HG03460 (cell line): ENCODE measurements around the gene HLA-G.
"Not testable (repeated sequence)": the region's sequence is repeated elsewhere in the genome, so short reads cannot be mapped to it uniquely, and the experiment has no call there.

ENCODE experiments used
- ATAC-seq: cut with Tn5 transposase; IDR thresholded peaks from one replicate; pipeline ENCODE4 v1.9.1; 2021; ENCODE audit not compliant: unreplicated experiment

HLA-G gene

GRCh38 chr6:29865631-29866030 is 38.0 kb downstream of the HLA-G start:
- no peak for ATAC-seq

GRCh38 chr6:29870104-29870503 is 42.5 kb downstream of the HLA-G start:
- no peak for ATAC-seq

GRCh38 chr6:29872791-29873190 is 45.2 kb downstream of the HLA-G start:
- ATAC-seq: no peak

GRCh38 chr6:29875257-29875656 is 47.6 kb downstream of the HLA-G start:
- no peak for ATAC-seq

DNA sequence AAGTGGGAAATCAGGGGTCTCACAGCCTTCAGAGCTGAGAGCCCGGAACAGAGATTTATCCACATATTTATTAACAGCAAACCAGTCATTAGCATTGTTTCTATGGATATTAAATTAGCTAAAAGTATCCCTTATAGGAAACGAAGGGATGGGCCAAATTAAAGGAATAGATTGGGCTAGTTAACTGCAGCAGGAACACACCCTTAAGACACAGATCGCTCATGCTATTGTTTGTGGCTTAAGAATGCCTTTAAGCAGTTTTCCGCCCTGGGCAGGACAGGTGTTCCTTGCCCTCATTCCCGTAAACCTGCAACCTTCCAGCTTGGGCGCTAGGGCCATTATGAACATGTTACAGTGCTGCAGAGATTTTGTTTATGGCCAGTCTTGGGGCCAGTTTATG is 48.1 kb downstream of the HLA-G start:
- ATAC-seq: not testable (repeated sequence)
